HUES6 (cell line): ENCODE measurements around the gene ATP2B3.

Experiments used
- H3K27ac ChIP-seq: 2 replicates; pipeline ENCODE4 v1.7.0; 2013; ENCODE audit warnings: low read depth, mild to moderate bottlenecking, low read length, inconsistent platforms
- H3K27me3 ChIP-seq: 2 replicates; pipeline ENCODE4 v1.6.1; 2013; ENCODE audit warnings: low read length; ENCODE audit not compliant: control insufficient read depth, insufficient read depth
- H3K36me3 ChIP-seq: 2 replicates; pipeline ENCODE4 v1.6.1; 2013; ENCODE audit warnings: low read length; ENCODE audit not compliant: control insufficient read depth, insufficient read depth
- H3K4me1 ChIP-seq: 2 replicates; pipeline ENCODE4 v1.6.1; 2013; ENCODE audit warnings: low read length; ENCODE audit not compliant: control insufficient read depth, insufficient read depth
- H3K4me3 ChIP-seq: 2 replicates; pipeline ENCODE4 v1.5.1; 2013; ENCODE audit warnings: low read depth, low read length
- H3K9ac ChIP-seq: one replicate; pipeline ENCODE4 v1.6.1; 2013; ENCODE audit warnings: mild to moderate bottlenecking, low read length
- H3K9me3 ChIP-seq: 2 replicates; pipeline ENCODE4 v1.6.1; 2013; ENCODE audit warnings: low read depth, low read length; ENCODE audit not compliant: control insufficient read depth, insufficient read depth

The ATP2B3 gene

GRCh38 chrX:153582896-153583295 is 65.5 kb downstream of the ATP2B3 start:
- Histone ChIP-seq H3K9ac (no peak overlapping the region), H3K27ac (no peak overlapping the region), H3K9me3 (peaks cover 10% of the 10 kb centered on the region; the same call in 1 of the 2 replicates), H3K27me3 (peaks cover 6% of the 10 kb centered on the region; the same call in 1 of the 2 replicates), H3K4me3 (no peak overlapping the region), H3K36me3 (peaks cover 4% of the 10 kb centered on the region; the same call in 1 of the 2 replicates), H3K4me1 (peaks cover 13% of the 10 kb centered on the region; the same call in 1 of the 2 replicates)

DNA sequence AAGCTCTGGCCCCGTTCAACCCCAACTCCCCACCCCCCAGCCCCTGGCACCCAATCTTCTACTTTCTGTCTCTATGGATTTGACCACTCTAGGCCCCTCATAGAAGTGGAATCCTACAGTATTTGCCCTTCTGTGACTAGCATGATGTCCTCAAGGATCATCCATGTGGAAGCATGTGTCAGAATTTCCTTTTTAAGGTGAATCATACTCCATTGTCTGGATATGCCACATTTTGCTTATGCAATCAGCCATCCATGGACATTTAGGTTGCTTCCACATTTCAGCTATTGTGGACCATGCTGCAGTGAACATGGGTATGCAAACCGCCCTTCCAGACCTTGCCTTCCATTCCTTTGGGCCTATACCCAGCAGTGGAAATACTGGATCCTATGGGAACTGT is 66.0 kb downstream of the ATP2B3 start:
- Histone ChIP-seq H3K27ac (no peak overlapping the region), H3K4me1 (peaks cover 7% of the 10 kb centered on the region; the same call in 1 of the 2 replicates), H3K27me3 (peaks cover 6% of the 10 kb centered on the region; the same call in 1 of the 2 replicates), H3K9me3 (peaks cover 10% of the 10 kb centered on the region; the same call in 1 of the 2 replicates), H3K36me3 (peaks cover 6% of the 10 kb centered on the region; the same call in 1 of the 2 replicates), H3K4me3 (no peak overlapping the region), H3K9ac (no peak overlapping the region)

DNA sequence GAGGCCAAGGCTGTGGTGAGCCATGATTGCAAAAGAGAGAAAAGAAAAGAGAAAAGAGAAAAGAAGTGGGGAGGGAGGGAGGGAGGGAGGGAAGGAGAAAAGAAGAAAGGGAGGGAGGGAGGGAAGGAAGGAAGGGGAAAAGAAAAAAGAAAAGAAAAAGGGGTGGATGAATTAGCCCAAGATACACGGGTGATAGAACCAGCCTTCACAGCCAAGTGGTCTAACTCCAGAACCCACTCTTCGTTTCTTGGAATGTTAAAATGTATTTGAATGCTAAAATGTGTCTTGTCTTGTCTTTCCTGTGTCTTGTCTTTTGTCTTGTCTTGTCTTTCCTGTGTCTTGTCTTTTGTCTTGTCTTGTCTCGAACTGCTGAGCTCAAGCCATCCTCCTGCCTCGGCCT is 68.4 kb downstream of the ATP2B3 start:
- H3K9ac ChIP-seq = no peak overlapping the region
- H3K27me3 ChIP-seq = no peaks in the 10 kb centered on the region
- no peak overlapping the region for H3K27ac ChIP-seq
- no peaks in the 10 kb centered on the region; the same call in 1 of the 2 replicates for H3K4me1 ChIP-seq
- H3K4me3 ChIP-seq = no peak overlapping the region
- peaks cover 13% of the 10 kb centered on the region; the same call in 1 of the 2 replicates for H3K9me3 ChIP-seq
- peaks cover 11% of the 10 kb centered on the region for H3K36me3 ChIP-seq

GRCh38 chrX:153587342-153587741 is 69.9 kb downstream of the ATP2B3 start:
- peaks cover 24% of the 10 kb centered on the region for H3K36me3 ChIP-seq
- H3K9me3 ChIP-seq = peaks cover 24% of the 10 kb centered on the region; the same call in 1 of the 2 replicates
- H3K27me3 ChIP-seq = no peaks in the 10 kb centered on the region
- H3K9ac ChIP-seq = no peak overlapping the region
- no peak overlapping the region for H3K27ac ChIP-seq
- H3K4me1 ChIP-seq = no peaks in the 10 kb centered on the region
- no peak overlapping the region for H3K4me3 ChIP-seq

DNA sequence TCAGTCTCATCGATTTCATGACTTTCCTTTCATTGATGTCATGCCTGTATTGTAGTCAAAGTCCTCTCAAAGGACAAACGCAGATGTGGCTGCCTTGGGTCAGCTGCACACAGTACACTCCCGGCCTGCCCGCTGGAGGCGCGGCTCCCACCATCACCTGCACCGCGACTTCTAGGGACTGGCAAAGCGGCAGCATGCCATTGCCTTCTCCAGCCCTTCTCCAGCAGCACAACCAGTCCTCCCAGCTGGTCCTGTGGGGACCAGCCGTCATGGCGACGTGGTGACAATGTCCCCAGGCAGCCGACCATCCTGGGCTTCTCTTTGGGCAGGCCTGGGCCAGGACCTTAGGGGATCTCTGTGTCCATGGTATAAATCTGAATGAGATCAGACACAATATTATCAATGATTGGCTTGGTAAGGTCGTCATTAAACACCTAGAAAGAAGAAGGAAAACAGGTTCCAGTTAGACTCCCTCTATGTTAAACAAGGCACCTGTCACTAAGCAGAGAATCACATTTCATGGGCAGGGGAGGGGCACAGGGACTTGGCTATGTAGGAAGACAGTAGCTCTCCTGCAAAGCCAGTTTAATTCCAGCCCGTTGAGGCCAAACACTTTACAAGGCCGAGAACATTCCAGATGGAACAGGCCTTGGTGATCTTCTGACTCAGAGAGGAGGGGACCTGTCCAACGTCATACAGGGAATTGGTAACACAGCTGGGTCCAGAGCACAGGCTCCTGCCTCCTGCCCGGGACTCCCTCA is 70.8 kb downstream of the ATP2B3 start:
- H3K27ac ChIP-seq = no peak overlapping the region
- H3K9me3 ChIP-seq = peaks cover 31% of the 10 kb centered on the region; the same call in 1 of the 2 replicates
- no peak overlapping the region for H3K4me3 ChIP-seq
- no peaks in the 10 kb centered on the region for H3K4me1 ChIP-seq
- H3K27me3 ChIP-seq = no peaks in the 10 kb centered on the region
- H3K36me3 ChIP-seq = peaks cover 31% of the 10 kb centered on the region
- H3K9ac ChIP-seq = no peak overlapping the region

GRCh38 chrX:153588782-153589446 is 71.5 kb downstream of the ATP2B3 start:
- Histone ChIP-seq H3K27ac (no peak overlapping the region), H3K9ac (no peak overlapping the region), H3K9me3 (peaks cover 31% of the 10 kb centered on the region; the same call in 1 of the 2 replicates), H3K27me3 (no peaks in the 10 kb centered on the region), H3K4me3 (no peak overlapping the region), H3K4me1 (no peaks in the 10 kb centered on the region), H3K36me3 (peaks cover 37% of the 10 kb centered on the region)

GRCh38 chrX:153590961-153591956 is 73.8 kb downstream of the ATP2B3 start:
- Histone ChIP-seq H3K9ac (no peak overlapping the region), H3K27me3 (no peaks in the 10 kb centered on the region), H3K9me3 (peaks cover 34% of the 10 kb centered on the region; the same call in 1 of the 2 replicates), H3K36me3 (peaks cover 48% of the 10 kb centered on the region), H3K27ac (no peak overlapping the region), H3K4me1 (no peaks in the 10 kb centered on the region), H3K4me3 (no peak overlapping the region)

DNA sequence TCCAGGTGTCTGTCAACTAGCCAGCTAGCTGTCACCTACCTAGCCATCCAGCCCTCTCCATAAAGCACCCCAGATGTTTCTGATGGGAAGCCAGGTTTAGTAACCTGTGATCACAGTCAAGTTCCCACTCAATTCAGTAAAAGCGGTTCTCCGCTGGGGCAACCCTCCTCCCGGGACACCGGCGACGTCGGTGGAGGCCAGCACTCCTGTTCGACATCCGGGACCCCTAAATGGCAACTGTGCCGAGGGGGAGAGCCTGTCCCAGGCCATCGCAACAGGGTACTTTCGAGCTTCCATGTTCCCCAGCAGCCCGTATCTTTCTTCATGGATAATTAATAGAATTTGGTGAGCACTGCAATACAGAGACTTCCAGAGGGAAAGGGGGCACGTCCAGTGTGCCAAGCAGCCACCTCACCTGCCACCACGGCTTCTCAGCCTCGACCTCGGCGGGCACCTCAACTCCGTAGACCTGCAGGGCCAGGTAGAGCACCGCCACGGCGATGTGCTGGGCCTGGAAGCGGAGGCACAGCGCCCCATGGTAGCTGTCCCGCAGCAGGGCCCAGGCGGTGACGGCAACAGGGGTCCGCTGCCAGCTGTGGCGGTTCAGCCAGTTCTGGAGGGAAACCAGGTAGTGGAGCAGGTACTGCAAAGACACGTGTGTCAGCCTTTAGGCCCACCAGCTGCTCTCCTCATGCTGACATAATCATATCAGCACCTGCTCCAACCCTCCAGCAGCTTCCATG is 74.8 kb downstream of the ATP2B3 start:
- Histone ChIP-seq H3K9ac (no peak overlapping the region), H3K27ac (no peak overlapping the region), H3K4me1 (no peaks in the 10 kb centered on the region), H3K9me3 (peaks cover 37% of the 10 kb centered on the region; the same call in 1 of the 2 replicates), H3K4me3 (no peak overlapping the region), H3K27me3 (no peaks in the 10 kb centered on the region), H3K36me3 (peaks cover 48% of the 10 kb centered on the region)

DNA sequence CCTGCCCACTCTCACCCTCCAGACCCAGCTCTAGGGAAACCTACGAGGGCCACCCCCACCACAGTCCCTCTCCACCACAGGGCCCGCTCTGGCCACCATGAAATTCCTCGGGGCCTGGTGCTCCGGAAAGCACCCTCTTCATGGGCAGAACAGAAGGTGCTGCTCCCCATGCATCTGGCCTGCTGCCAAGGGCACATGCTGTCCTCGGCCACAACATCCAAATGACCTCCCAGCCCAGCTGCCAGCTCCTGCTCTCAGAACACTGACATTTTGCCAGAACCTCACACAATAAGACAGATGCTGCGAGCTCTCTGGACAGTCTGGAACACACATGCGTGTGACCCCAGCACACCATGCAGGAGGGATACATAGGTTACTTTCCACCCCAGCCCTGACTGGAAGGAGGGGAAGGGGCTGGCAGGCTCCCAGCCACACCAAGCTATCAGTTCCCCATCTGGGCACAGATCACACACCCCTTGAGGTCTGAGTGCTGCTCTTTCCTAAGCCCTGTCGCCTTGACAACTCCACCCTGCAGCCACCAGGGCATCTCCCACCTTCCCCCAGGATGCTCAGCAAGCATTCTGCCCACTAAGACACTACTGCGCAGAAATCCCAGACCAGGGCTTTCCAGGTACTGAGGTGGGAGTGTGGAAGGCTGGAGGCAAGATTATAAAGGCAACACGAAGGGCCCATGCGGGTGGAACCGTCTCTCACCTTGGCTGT is 75.7 kb downstream of the ATP2B3 start:
- H3K36me3 ChIP-seq = peaks cover 44% of the 10 kb centered on the region
- H3K27ac ChIP-seq = no peak overlapping the region
- no peak overlapping the region for H3K4me3 ChIP-seq
- H3K27me3 ChIP-seq = no peaks in the 10 kb centered on the region
- H3K4me1 ChIP-seq = no peaks in the 10 kb centered on the region
- peaks cover 37% of the 10 kb centered on the region; the same call in 1 of the 2 replicates for H3K9me3 ChIP-seq
- no peak overlapping the region for H3K9ac ChIP-seq
